H4 (cell line): ENCODE data around the gene DSE. TPM values are rescaled to one million over a fixed set of nuclear protein-coding genes. Genes with fewer than 3 reads are reported as not detected.
"Not testable (repeated sequence)": the region's sequence is repeated elsewhere in the genome, so short reads cannot be mapped to it uniquely, and the experiment has no call there.

ENCODE experiments used
- DNase-seq: peaks from one replicate; pipeline ENCODE4 v3.0.0-alpha.2; 2015; ENCODE audit warnings: low spot score
- total RNA-seq: library from RNA; depleted of rRNA; stranded (reverse); fragments of >200 nt; shearing (Covaris generic); gene quantifications from 2 replicates; pipeline ENCODE4 v1.2.3, GENCODE V29; 2014; rRNA removed

The DSE gene
- 58.6 and 67.1 TPM in 2 replicates for total RNA-seq

- peak; percentile 67 for DNase-seq
Measured at GRCh38 chr6:116370760-116371119, at the start of gene DSE. Gene DSE, plus strand, starts transcription at chr6:116370947. Its CDS starts 28,304 bp downstream, at chr6:116399251.

GRCh38 chr6:116321933-116322332, 48.8 kb upstream of the DSE start:
- DNase-seq, result not testable (repeated sequence)

- no peak for DNase-seq
Measured at GRCh38 chr6:116323863-116324262, 46.9 kb upstream of the DSE start.

GRCh38 chr6:116325634-116326132, 45.1 kb upstream of the DSE start:
- DNase-seq, result not testable (repeated sequence)

- DNase-seq, result no peak
Measured at GRCh38 chr6:116326181-116326671, 44.5 kb upstream of the DSE start.

GRCh38 chr6:116326996-116327395, 43.8 kb upstream of the DSE start:
- DNase-seq, result no peak

- DNase-seq, result peak; percentile 10
Measured at GRCh38 chr6:116327803-116328527, 42.8 kb upstream of the DSE start.

- no peak for DNase-seq
Measured at GRCh38 chr6:116328528-116328903, 42.2 kb upstream of the DSE start.

- no peak for DNase-seq
Measured at GRCh38 chr6:116329156-116329555, 41.6 kb upstream of the DSE start.

- DNase-seq, result no peak
Measured at GRCh38 chr6:116330511-116330910, 40.2 kb upstream of the DSE start.

GRCh38 chr6:116332096-116332495, 38.7 kb upstream of the DSE start:
- DNase-seq, result no peak

GRCh38 chr6:116334638-116335409, 35.9 kb upstream of the DSE start:
- not testable (repeated sequence) for DNase-seq

- DNase-seq, result no peak
Measured at GRCh38 chr6:116335612-116336215, 35.0 kb upstream of the DSE start.

GRCh38 chr6:116338943-116339342, 31.8 kb upstream of the DSE start:
- no peak for DNase-seq

GRCh38 chr6:116340625-116341024, 30.1 kb upstream of the DSE start:
- DNase-seq, result not testable (repeated sequence)

- no peak for DNase-seq
Measured at GRCh38 chr6:116349216-116349615, 21.5 kb upstream of the DSE start.

- no peak for DNase-seq
Measured at GRCh38 chr6:116351101-116351500, 19.6 kb upstream of the DSE start.

- peak; percentile 59 for DNase-seq
Measured at GRCh38 chr6:116352515-116353471, 18.0 kb upstream of the DSE start.

GRCh38 chr6:116354236-116354635, 16.5 kb upstream of the DSE start:
- no peak for DNase-seq

- DNase-seq, result no peak
Measured at GRCh38 chr6:116355796-116356195, 15.0 kb upstream of the DSE start.

- no peak for DNase-seq
Measured at GRCh38 chr6:116359131-116359530, 11.6 kb upstream of the DSE start.
